ENCODE results near the gene EMC9. TPM values are rescaled to one million over a fixed set of nuclear protein-coding genes. Genes with fewer than 3 reads are reported as not detected.
A peak's percentile ranks its signal among the peaks of the same experiment; 100 is the strongest.

Gene EMC9
- total and polyA plus RNA-seq, 2 of the 8 experiments (the other 6 are each of a cell fraction or from before 2014, with no cell fraction given), result 38.4 to 47.2 TPM

DNA sequence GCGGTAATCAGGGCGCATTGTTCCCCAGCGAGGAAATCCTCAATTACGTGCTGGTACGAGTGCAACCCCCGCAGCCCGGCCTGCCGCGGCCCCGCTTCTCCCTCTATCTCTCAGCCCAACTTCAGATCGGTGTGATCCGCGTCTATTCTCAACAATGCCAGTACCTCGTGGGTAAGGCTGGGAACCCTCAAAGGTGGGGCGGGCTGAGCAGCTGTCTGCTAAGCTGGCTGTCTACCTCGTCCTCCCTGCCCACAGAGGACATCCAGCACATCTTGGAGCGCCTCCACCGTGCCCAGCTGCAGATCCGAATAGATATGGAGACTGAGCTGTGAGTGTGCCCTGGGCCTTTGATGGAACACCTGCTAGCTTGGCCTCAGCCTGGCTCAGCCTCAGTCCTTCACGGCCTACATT lies 31.5 kb upstream of the EMC9 start:
- no peak overlapping the region for H2AFZ ChIP-seq (ENCODE audit: low read length)
- H3K9me3 ChIP-seq (ENCODE audit: insufficient read depth in 2 of 2, low read depth in 1 of 2, low read length in 1 of 2), result no peaks in the 10 kb centered on the region
- H4K5ac ChIP-seq (ENCODE audit: insufficient read length, low read depth, low read length), result no peak overlapping the region
- no peak overlapping the region for H2BK20ac ChIP-seq (ENCODE audit: low read length)
- CTCF ChIA-PET (ENCODE audit: partially characterized antibody), result interaction anchor here (0.9 to 1.5 kb wide), 4 partner anchors 10 to 135 kb away, joined by 3 to 5 read pairs (median 4); partner anchors contain the start of genes CIDEB and IRF9
- H3K23me2 ChIP-seq (ENCODE audit: low read depth, low read length), result peaks cover 5% of the 10 kb centered on the region; the same call in 1 of the 2 replicates
- peak overlapping the region; percentile 59; the same call in 1 of the 2 replicates for H4K8ac ChIP-seq (ENCODE audit: extremely low read depth, insufficient read depth, low read length)
- H3K4ac ChIP-seq (replicated peaks; ENCODE audit: insufficient read length, low read depth, low read length), result no peak overlapping the region
- peaks cover 0 to 9% (median 7%) of the 10 kb centered on the region in 4 experiments; a peak in 4 of 7 replicates for H3K4me1 ChIP-seq (replicated peaks in 1 of 4; ENCODE audit: control insufficient read depth in 3 of 4, insufficient read depth in 4 of 4, low read length in 3 of 4)
- H2AK5ac ChIP-seq (ENCODE audit: low read depth, low read length), result no peak overlapping the region
- H3K4me2 ChIP-seq (ENCODE audit: insufficient read depth in 1 of 2, low read depth in 2 of 2, low read length in 2 of 2), result peak overlapping the region; percentile 75 to 96
- no peak overlapping the region for H3K27ac ChIP-seq (ENCODE audit: low read depth, low read length)
- no peak overlapping the region for H2BK15ac ChIP-seq (ENCODE audit: low read length)
- peak overlapping the region in 1 of 4 experiments; percentile 37; a peak in 2 of 7 replicates for H3K9ac ChIP-seq (replicated peaks in 1 of 4; ENCODE audit: extremely low read depth in 1 of 4, low read depth in 3 of 4, low read length in 3 of 4)
- H2BK120ac ChIP-seq (replicated peaks; ENCODE audit: low read depth, low read length), result no peak overlapping the region
- H3K36me3 ChIP-seq (ENCODE audit: control insufficient read depth in 2 of 4, insufficient read depth in 4 of 4, low read length in 3 of 4), result peaks cover 0 to 4% (median 0%) of the 10 kb centered on the region in 4 experiments; a peak in 3 of 8 replicates
- H3K27me3 ChIP-seq (replicated peaks in 1 of 4; ENCODE audit: control insufficient read depth in 3 of 4, extremely low read depth in 1 of 4, insufficient read depth in 3 of 4, low read length in 3 of 4), result no peaks in the 10 kb centered on the region
- DNase-seq (ENCODE audit: low read depth in 1 of 2, low spot score in 2 of 2) (no peak), FAIRE-seq (no peak)
- no peak overlapping the region for H3K18ac ChIP-seq (ENCODE audit: extremely low read depth, low read length)
- no peak overlapping the region for H3K23ac ChIP-seq (ENCODE audit: insufficient read length)
- no peaks in the 10 kb centered on the region for H3K79me2 ChIP-seq (ENCODE audit: control insufficient read depth in 1 of 2, insufficient read depth in 2 of 2, low read length in 2 of 2)
- 71% methylated on average over 20 of the region's 20 CpGs; no CpG with 5 or more reads in 1 of the 2 experiments for WGBS, 2 experiments (ENCODE audit: extremely low coverage in 1 of 2, insufficient coverage in 1 of 2, insufficient read length in 1 of 2, insufficient replicate concordance in 2 of 2, low coverage in 1 of 2, low lambda C conversion rate in 2 of 2, missing lambda C conversion rate in 1 of 2)
- H2BK12ac ChIP-seq (ENCODE audit: low read depth, low read length), result peak overlapping the region; percentile 55; the same call in 1 of the 2 replicates
- H3K79me1 ChIP-seq (ENCODE audit: low read depth, low read length), result no peaks in the 10 kb centered on the region
- H4K91ac ChIP-seq (replicated peaks; ENCODE audit: insufficient read length, low read length), result no peak overlapping the region
- TF ChIP-seq CTBP2 (IDR thresholded peaks at IDR 0.05; ENCODE audit: borderline replicate concordance, insufficient read depth, insufficient read length, low read length) (no peak), NRF1 (IDR thresholded peaks at IDR 0.05; ENCODE audit: low read depth, low read length) (no peak), CBX8 (IDR thresholded peaks at IDR 0.05; ENCODE audit: borderline replicate concordance, low read depth, low read length) (no peak), MAX (IDR thresholded peaks at IDR 0.05) (no peak), HDAC6 (IDR thresholded peaks at IDR 0.05; ENCODE audit: low read depth, low read length) (no peak), E2F6 (IDR thresholded peaks at IDR 0.05) (no peak), POU5F1 (IDR thresholded peaks at IDR 0.05; ENCODE audit: low read depth, low read length) (no peak)
- H3K56ac ChIP-seq (replicated peaks; ENCODE audit: insufficient read length, low read depth, low read length), result no peak overlapping the region
- H3K14ac ChIP-seq (ENCODE audit: insufficient read length), result no peak overlapping the region
- POLR2A ChIA-PET (ENCODE audit: partially characterized antibody), result interaction anchor here (0.8 to 10.7 kb wide), 14 partner anchors 8 to 161 kb away, joined by 3 to 158 read pairs (median 5); partner anchors contain the start of genes CARMIL3, CHMP4A, IPO4 and IRF9
- H2BK5ac ChIP-seq (ENCODE audit: low read depth, low read length), result no peak overlapping the region
- H3K4me3 ChIP-seq (ENCODE audit: extremely low read depth in 1 of 4, insufficient read depth in 2 of 4, low read depth in 3 of 4, low read length in 4 of 4), result peak overlapping the region; percentile 62 to 77 (median 71); a peak in 7 of 8 replicates
- peaks cover 0 to 3% of the 10 kb centered on the region in 2 experiments for H4K20me1 ChIP-seq (replicated peaks in 1 of 2; ENCODE audit: control insufficient read depth in 1 of 2, insufficient read depth in 2 of 2, low read length in 2 of 2)

Measured in H1 (cell line).